HUES6 (cell line): ENCODE data around the gene DLGAP1.
"Not testable (repeated sequence)": the region's sequence is repeated elsewhere in the genome, so short reads cannot be mapped to it uniquely, and the experiment has no call there.

Source experiments
- H3K27ac ChIP-seq: 2 replicates; pipeline ENCODE4 v1.7.0; 2013; ENCODE audit warnings: low read depth, mild to moderate bottlenecking, low read length, inconsistent platforms
- H3K27me3 ChIP-seq: 2 replicates; pipeline ENCODE4 v1.6.1; 2013; ENCODE audit warnings: low read length; ENCODE audit not compliant: control insufficient read depth, insufficient read depth
- H3K36me3 ChIP-seq: 2 replicates; pipeline ENCODE4 v1.6.1; 2013; ENCODE audit warnings: low read length; ENCODE audit not compliant: control insufficient read depth, insufficient read depth
- H3K4me1 ChIP-seq: 2 replicates; pipeline ENCODE4 v1.6.1; 2013; ENCODE audit warnings: low read length; ENCODE audit not compliant: control insufficient read depth, insufficient read depth
- H3K4me3 ChIP-seq: 2 replicates; pipeline ENCODE4 v1.5.1; 2013; ENCODE audit warnings: low read depth, low read length
- H3K9ac ChIP-seq: one replicate; pipeline ENCODE4 v1.6.1; 2013; ENCODE audit warnings: mild to moderate bottlenecking, low read length
- H3K9me3 ChIP-seq: 2 replicates; pipeline ENCODE4 v1.6.1; 2013; ENCODE audit warnings: low read depth, low read length; ENCODE audit not compliant: control insufficient read depth, insufficient read depth

Gene DLGAP1

DNA sequence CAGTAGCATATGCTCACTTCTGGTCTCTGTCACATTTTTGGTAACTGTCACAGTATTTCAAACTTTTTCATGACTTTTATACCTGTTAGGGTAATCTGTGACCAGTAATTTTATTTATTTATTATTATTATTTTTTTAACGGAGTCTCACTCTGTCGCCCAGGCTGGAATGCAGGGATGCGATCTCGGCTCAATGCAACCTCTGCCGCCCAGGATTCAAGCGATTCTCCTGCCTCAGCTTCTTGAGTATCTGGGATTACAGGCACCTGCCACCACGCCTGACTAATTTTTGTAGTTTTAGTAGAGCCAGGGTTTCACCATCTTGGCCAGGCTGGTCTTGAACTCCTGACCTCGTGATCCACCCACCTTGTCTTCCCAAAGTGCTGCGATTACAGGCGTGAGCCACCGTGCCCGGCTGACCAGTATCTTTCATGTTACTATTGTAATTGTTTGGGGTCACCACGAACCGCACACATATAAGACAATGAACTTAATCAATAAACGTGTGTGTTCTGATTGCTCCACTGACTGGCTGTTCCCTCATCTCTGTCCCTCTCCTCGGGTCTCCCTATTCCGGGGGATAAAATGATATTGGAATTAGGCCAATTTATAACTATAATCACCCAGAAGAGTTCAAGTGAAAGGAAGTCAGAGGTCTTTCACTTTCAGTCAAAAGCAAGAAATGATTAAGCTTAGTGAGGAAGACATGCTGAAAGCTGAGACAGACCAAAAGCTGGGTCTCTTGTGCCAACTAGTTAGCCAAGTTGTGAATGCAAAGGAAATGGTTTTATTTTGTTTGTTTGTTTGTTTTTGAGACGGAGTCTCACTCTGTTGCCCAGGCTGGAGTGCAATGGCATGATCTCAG, 982.2 kb downstream of the DLGAP1 start:
- H3K9me3 ChIP-seq, result peaks cover 15% of the 10 kb centered on the region
- H3K27me3 ChIP-seq, result no peaks in the 10 kb centered on the region
- H3K4me1 ChIP-seq, result peaks cover 10% of the 10 kb centered on the region
- H3K36me3 ChIP-seq, result no peaks in the 10 kb centered on the region
- H3K9ac ChIP-seq, result no peak overlapping the region
- H3K27ac ChIP-seq, result no peak overlapping the region
- H3K4me3 ChIP-seq, result no peak overlapping the region

DNA sequence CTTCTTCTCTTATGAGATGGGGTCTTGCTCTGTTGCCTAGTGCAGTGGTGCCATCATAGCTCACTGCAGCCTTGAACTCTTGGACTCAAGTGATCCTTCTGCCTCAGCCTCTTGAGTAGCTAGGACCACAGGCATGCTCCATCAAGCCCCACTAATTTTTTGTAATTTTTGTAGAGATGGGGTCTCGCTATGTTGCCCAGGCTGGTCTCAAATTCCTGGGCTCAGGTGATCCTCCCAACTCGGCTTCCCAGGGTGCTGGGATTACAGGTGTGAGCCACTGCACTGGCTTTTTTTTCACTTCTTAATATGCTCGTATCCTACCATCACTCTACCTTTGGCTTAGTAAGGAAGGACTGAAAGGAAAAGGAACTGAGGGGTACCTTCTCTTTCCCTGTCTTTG, 983.0 kb downstream of the DLGAP1 start:
- H3K4me3 ChIP-seq, H3K27ac ChIP-seq, H3K9ac ChIP-seq, H3K36me3 ChIP-seq, H3K27me3 ChIP-seq: not testable (repeated sequence)
- Histone ChIP-seq H3K4me1 (peaks cover 13% of the 10 kb centered on the region), H3K9me3 (peaks cover 15% of the 10 kb centered on the region)

DNA sequence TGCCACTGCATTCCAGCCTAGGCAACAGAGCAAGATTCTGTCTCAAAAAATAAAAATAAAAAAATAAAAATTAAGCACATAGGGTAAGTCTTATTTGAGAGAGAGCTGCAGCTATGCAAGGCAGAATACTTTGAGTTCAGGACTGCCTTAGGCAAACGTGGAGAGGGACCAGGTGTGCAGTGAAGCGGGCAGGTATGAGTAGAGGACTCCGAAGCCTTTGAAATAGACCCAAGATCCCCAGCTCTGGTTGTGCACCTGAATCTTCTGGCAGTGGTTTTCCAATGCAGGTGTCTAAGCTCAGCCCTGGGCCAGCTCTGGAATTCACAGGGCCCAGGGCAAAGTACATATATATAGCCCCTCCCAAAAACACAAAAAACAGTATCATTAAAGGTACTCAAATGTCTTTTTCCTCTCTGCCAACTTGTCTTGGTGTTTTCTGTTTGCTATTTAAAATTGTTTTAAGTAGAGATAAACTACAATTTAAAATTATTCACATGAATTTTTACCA, 983.9 kb downstream of the DLGAP1 start:
- Histone ChIP-seq H3K9me3 (peaks cover 15% of the 10 kb centered on the region), H3K27me3 (no peaks in the 10 kb centered on the region), H3K27ac (no peak overlapping the region)

DNA sequence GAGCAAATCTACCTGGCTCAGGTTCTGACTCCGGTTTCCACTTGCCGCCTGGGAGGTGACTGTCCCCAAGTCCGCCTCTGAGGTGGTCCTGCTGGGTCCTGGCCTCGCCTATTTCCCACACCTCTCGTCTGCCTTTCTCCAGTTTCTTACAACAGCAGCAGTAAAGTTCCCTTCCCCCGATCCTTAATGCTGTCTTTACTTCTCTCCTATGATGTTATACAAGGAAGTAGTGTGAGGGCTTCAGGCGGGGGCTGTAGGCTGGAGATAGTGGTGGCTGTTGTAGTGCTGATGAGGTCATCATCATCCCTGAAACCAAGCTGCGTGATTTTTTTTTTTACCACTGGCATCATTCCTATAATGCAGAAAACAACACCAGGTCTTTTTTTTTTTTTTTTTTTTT, 986.3 kb downstream of the DLGAP1 start:
- H3K27me3 ChIP-seq, result no peaks in the 10 kb centered on the region
- H3K9me3 ChIP-seq, result 0 out of 2 replicates have a peak, but pooled peaks cover 1% of the 10 kb centered on the region
- H3K9ac ChIP-seq, result no peak overlapping the region
- H3K4me3 ChIP-seq, result no peak overlapping the region
- no peaks in the 10 kb centered on the region for H3K36me3 ChIP-seq
- peaks cover 26% of the 10 kb centered on the region for H3K4me1 ChIP-seq
- no peak overlapping the region for H3K27ac ChIP-seq

More for the DNA sequence above, 983.9 kb downstream of the DLGAP1 start:
- Histone ChIP-seq H3K36me3 (no peaks in the 10 kb centered on the region), H3K9ac (no peak overlapping the region), H3K4me3 (no peak overlapping the region), H3K4me1 (peaks cover 22% of the 10 kb centered on the region)

DNA sequence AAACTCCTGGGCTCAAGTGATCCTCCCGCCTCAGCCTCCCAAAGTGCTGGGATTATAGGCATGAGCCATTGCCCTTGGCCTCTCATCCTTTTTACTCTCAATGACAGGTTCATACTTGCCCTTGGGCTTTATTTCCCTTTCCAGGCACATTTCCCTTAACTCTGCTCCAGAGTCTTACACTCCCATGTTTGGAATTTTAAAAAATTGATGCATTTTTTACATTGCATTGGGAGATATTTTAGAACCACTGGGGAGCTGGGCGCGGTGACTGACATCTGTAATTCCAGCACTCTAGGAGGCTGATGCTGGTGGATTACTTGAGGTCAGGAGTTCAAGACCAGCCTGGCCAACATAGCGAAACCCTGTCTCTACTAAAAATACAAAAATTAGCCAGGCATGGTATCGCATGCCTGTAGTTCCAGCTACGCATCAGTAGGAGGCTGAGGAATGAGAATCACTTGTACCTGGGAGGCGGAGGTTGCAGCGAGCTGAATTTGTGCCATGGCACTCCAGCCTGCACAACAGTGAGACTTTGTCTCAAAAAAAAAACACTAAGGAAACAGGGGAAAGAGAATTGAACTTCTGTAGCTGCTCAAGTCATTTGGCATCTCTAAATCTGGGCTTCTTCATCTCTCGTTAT, 986.9 kb downstream of the DLGAP1 start:
- no peaks in the 10 kb centered on the region for H3K9me3 ChIP-seq
- peaks cover 26% of the 10 kb centered on the region for H3K4me1 ChIP-seq
- H3K4me3 ChIP-seq, result no peak overlapping the region
- H3K27ac ChIP-seq, result no peak overlapping the region
- H3K27me3 ChIP-seq, result no peaks in the 10 kb centered on the region
- H3K9ac ChIP-seq, result no peak overlapping the region
- H3K36me3 ChIP-seq, result no peaks in the 10 kb centered on the region

DNA sequence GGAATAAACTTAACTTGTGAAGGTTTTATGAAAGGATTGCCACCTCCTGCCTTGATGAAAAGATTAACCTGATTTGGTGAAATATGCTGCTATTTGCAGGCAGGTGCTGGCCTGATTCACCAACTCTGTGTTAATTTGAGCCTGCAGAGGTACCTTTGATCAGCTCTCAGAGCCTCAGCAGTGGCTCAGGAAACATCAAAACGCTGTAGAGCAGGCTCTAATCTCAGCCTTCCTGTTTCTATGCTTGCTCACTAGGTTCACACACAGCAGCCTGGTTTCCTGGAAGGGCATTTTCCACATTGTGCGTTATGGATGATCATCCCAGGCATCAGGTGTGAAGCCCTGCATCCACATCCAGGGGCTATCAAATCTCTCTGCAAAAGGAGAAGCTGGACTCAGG, 988.2 kb downstream of the DLGAP1 start:
- H3K4me1 ChIP-seq, result peaks cover 26% of the 10 kb centered on the region
- H3K4me3 ChIP-seq, result no peak overlapping the region
- no peak overlapping the region for H3K9ac ChIP-seq
- no peaks in the 10 kb centered on the region for H3K36me3 ChIP-seq
- H3K27ac ChIP-seq, result peak overlapping the region; percentile 4; the same call in 1 of the 2 replicates
- no peaks in the 10 kb centered on the region for H3K27me3 ChIP-seq
- no peaks in the 10 kb centered on the region for H3K9me3 ChIP-seq

DNA sequence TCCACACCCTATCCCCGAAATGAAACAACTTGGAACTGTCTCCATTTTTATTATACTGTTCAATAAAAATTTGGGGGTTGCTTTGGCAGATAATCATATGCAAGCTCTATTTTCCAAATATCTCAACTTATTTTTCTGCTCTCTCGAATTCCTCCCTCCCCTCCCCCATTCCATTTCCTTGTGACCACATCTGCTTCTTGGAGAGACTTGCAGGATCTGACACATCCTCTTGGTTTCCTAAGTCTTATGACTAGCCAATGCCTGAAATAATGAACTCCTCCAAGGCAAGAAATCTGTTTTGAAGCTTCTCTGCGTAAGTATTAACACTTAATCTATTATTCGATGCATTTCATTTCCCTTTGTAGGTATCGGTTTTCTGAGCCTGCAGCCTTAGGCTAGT, 989.1 kb downstream of the DLGAP1 start:
- H3K27ac ChIP-seq, result peak overlapping the region; percentile 4; the same call in 1 of the 2 replicates
- H3K9ac ChIP-seq, result no peak overlapping the region
- H3K36me3 ChIP-seq, result no peaks in the 10 kb centered on the region; the same call in 1 of the 2 replicates
- no peak overlapping the region for H3K4me3 ChIP-seq
- H3K27me3 ChIP-seq, result no peaks in the 10 kb centered on the region
- no peaks in the 10 kb centered on the region for H3K9me3 ChIP-seq
- H3K4me1 ChIP-seq, result peaks cover 26% of the 10 kb centered on the region

DNA sequence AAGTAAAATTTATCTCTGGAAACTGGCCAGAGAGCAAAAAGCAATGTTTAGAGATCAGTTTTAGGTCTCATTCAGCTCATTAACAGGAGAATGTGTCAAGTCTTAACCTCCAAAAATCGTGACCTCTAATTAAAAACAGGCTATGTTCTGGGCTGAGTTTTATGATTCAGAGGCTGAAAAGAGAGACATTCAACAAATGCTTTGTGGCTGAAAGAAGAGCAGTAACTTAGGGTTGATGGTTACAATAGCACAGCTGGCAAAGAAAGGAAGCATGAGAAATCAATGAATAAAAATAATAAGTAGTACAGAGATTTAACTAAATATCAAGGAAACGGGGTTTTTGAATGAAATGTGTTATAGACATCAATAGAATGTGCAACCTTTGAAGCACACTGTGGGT, 992.1 kb downstream of the DLGAP1 start:
- Histone ChIP-seq H3K27me3 (no peaks in the 10 kb centered on the region), H3K9me3 (no peaks in the 10 kb centered on the region), H3K36me3 (peaks cover 26% of the 10 kb centered on the region), H3K4me3 (no peak overlapping the region), H3K4me1 (peaks cover 36% of the 10 kb centered on the region), H3K9ac (no peak overlapping the region), H3K27ac (no peak overlapping the region)

DNA sequence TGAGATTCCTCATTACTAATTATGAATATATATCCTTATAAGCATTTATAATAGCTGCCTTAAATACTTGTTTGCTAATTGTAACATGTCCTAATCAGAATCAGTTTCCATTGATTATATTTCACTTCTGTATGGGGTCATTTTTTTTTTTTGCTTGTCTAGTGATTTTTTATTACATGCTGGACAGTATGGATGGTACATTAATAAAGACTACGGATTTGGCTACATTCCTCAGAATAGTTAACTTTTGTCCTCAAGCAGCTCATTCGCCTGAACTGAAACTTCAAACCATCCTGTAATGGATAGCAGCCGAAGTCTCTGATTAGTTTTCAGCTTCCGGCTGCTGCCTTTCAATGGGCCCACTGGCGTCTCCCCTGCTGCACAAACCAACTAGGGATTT, 993.4 kb downstream of the DLGAP1 start:
- Histone ChIP-seq H3K4me3 (no peak overlapping the region), H3K27me3 (no peaks in the 10 kb centered on the region), H3K9me3 (no peaks in the 10 kb centered on the region), H3K27ac (no peak overlapping the region), H3K36me3 (peaks cover 39% of the 10 kb centered on the region), H3K4me1 (peaks cover 39% of the 10 kb centered on the region), H3K9ac (no peak overlapping the region)

DNA sequence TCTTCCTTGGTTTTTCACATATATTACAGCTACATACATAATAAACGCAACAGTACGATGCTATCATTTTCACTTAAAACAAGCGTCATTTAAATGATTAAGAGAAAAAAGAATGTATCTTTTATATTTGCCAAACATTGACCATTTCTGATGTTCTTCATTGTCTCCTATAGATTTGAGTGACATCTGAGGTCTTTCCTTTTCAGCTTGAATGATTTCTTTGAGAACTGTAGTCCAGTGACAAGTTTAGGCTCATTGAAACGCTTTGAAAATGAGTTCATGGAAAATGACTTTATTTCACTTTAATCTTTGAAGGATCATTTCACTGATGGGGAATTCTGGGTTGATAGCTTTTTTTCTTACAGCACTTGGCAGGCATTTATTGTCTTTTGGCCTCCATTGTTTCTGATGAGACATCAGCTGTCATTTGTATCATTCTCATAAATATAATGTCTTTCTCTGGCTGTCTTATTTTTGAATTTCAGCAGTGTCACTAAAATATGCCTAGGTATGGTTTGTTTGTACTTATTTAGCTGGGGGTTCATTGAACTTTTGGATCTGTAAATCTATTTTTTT, 994.2 kb downstream of the DLGAP1 start:
- H3K4me1 ChIP-seq, result peaks cover 39% of the 10 kb centered on the region
- H3K9me3 ChIP-seq, result no peaks in the 10 kb centered on the region
- no peak overlapping the region for H3K4me3 ChIP-seq
- H3K36me3 ChIP-seq, result peaks cover 47% of the 10 kb centered on the region
- H3K9ac ChIP-seq, result no peak overlapping the region
- H3K27me3 ChIP-seq, result no peaks in the 10 kb centered on the region
- H3K27ac ChIP-seq, result no peak overlapping the region
